ENCODE measurements around the gene CRB1. TPM values are rescaled to one million over a fixed set of nuclear protein-coding genes. Genes with fewer than 3 reads are reported as not detected.

CRB1 gene
- total and polyA plus RNA-seq, 5 donors: 0.05 to 0.60 (median 0.28) TPM

DNA sequence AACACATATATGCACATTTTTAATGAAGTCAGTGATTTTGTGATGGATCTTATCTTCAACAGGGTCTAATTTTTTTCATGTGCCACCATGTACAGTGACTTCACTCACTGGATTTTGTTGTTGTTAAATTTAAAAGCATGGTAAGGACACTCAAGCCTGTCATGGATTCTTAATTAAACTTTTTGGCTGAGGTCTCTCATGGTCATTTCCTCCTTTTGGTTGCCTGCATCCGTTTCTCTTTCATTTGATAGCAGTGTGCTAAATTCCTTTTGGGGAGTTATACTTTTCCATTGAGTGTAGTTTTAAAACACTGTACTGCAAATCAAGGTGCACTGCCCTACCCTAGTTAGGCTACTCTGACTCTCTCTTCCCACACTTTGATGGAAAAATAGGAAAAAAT is 13.2 kb upstream of the CRB1 start:
- no peaks in the 10 kb centered on the region for H3K27me3 ChIP-seq (ENCODE audit: control insufficient read depth, insufficient read depth)
- H3K27ac ChIP-seq (ENCODE audit: low read length): no peak overlapping the region
- no peaks in the 10 kb centered on the region for H3K4me1 ChIP-seq (ENCODE audit: control insufficient read depth, insufficient read depth, low read length)
- intact Hi-C loops (cut with DNase I): no loop called here
- 37% methylated on average over 1 of the region's 1 CpG for WGBS
- ATAC-seq (no peak), DNase-seq (no peak)
- H3K9me3 ChIP-seq (ENCODE audit: control insufficient read depth, low read length): no peaks in the 10 kb centered on the region
- no peak overlapping the region for H3K4me3 ChIP-seq (ENCODE audit: low read length)

DNA sequence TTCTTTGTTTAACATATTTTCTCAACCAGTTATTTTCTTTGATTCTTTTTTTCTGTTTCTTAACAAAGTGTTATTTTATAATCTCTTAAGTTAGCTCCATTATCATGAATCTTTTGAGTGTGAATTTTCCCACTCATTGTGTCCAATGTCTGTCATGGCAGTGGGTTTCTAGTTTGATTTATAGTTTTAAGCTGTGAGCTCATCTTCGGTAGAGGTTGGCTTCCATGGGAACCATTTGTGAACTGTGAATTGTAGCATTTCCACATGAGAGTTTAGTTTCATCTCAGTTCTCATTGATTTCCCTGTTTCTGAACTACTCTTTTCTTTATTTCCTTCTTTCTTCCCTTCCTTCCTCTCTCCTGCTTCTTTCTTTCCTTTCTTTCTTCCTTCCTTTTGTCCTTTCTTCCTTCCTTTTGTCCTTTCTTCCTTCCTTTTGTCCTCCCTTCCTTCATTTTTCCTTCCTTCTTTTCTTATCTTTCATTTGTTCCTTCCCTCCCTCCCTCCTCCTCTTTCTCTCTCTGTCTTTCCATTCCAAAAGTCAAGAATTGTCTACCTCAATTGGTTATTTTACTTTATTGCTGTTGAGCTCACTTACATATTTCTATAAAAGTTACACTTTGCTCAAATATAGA is 3.0 kb upstream of the CRB1 start:
- DNase-seq (no peak), ATAC-seq (no peak)
- intact Hi-C loops (cut with DNase I): no loop called here
- no peak overlapping the region for H3K4me3 ChIP-seq (ENCODE audit: low read length)
- no peaks in the 10 kb centered on the region for H3K4me1 ChIP-seq (ENCODE audit: control insufficient read depth, insufficient read depth, low read length)
- no peak overlapping the region for H3K27ac ChIP-seq (ENCODE audit: low read length)
- 98% methylated on average over 1 of the region's 1 CpG for WGBS
- no peaks in the 10 kb centered on the region for H3K9me3 ChIP-seq (ENCODE audit: control insufficient read depth, low read length)
- H3K27me3 ChIP-seq (ENCODE audit: control insufficient read depth, insufficient read depth): no peaks in the 10 kb centered on the region

DNA sequence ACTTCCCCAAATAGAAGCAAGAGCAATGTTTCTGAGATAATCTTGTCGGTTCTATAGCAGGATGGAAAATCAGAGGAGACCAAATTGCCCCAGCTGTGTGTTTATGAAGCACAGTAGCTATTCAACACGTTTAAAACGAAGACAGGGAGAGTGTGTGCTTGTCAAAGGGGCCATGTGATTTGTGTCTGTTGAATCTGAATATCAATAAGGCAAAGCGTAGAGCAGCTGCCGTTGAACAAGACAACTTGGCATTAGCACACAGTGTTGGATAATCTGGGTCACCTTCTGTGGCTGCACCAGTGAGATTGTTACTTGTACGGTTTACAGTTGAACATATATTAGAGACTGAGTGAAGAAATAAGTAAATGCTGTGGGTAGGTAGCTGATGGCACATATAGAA is 1.0 kb downstream of the CRB1 start:
- intact Hi-C loops (cut with DNase I): no loop called here
- Histone ChIP-seq H3K27ac (ENCODE audit: low read length) (no peak overlapping the region), H3K4me1 (ENCODE audit: control insufficient read depth, insufficient read depth, low read length) (no peaks in the 10 kb centered on the region), H3K4me3 (ENCODE audit: low read length) (no peak overlapping the region), H3K27me3 (ENCODE audit: control insufficient read depth, insufficient read depth) (no peaks in the 10 kb centered on the region), H3K9me3 (ENCODE audit: control insufficient read depth, low read length) (no peaks in the 10 kb centered on the region)
- DNase-seq (no peak), ATAC-seq (no peak)
- WGBS: 25% methylated on average over 6 of the region's 6 CpGs

DNA sequence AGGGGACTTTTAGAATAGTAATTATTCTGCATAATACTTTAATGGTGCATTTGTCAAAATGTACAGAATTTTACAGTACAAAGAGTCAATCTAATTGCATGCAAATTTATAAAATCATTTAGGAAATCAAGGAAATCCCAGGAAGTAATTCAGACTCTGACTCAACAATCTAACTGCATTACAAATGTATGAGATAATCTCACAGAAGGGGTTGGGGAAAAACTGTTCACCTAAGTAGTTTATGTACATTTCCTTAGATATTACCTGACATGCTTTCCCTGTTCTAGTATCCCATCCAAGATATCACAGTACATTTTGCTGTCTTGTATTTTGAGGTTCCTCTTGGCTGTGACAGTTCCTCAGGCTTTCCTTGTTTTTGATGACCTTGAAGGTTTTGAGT is 4.7 kb downstream of the CRB1 start:
- H3K27me3 ChIP-seq (ENCODE audit: control insufficient read depth, insufficient read depth): no peaks in the 10 kb centered on the region
- DNase-seq: no peak
- intact Hi-C loops (cut with DNase I): no loop called here
- no peak overlapping the region for H3K27ac ChIP-seq (ENCODE audit: low read length)
- no peaks in the 10 kb centered on the region for H3K4me1 ChIP-seq (ENCODE audit: control insufficient read depth, insufficient read depth, low read length)
- ATAC-seq: no peak
- H3K4me3 ChIP-seq (ENCODE audit: low read length): no peak overlapping the region
- H3K9me3 ChIP-seq (ENCODE audit: control insufficient read depth, low read length): no peaks in the 10 kb centered on the region

DNA sequence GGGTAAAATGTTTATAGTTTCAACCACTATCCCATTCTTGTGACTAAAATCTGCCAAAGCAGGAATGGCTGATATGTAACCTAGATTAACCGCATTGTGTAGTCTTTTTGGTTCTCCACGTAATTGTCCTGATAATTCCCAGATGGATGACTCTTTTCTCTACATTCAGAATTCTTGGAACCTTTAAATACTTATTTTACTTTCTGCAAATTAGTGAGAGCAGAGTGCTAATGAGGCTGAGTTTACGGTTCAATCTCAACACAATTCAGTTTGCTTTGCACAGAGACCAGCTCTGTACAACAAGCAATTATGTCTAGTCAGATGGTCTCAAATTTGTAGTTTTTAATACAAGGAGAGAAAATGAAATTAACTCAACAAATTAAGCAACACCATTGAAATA is 9.1 kb downstream of the CRB1 start:
- H3K4me1 ChIP-seq (ENCODE audit: control insufficient read depth, insufficient read depth, low read length): no peaks in the 10 kb centered on the region
- DNase-seq: no peak
- intact Hi-C loops (cut with DNase I): no loop called here
- H3K27me3 ChIP-seq (ENCODE audit: control insufficient read depth, insufficient read depth): no peaks in the 10 kb centered on the region
- no peak overlapping the region for H3K27ac ChIP-seq (ENCODE audit: low read length)
- H3K4me3 ChIP-seq (ENCODE audit: low read length): no peak overlapping the region
- ATAC-seq: no peak
- 78% methylated on average over 3 of the region's 3 CpGs for WGBS
- H3K9me3 ChIP-seq (ENCODE audit: control insufficient read depth, low read length): no peaks in the 10 kb centered on the region

DNA sequence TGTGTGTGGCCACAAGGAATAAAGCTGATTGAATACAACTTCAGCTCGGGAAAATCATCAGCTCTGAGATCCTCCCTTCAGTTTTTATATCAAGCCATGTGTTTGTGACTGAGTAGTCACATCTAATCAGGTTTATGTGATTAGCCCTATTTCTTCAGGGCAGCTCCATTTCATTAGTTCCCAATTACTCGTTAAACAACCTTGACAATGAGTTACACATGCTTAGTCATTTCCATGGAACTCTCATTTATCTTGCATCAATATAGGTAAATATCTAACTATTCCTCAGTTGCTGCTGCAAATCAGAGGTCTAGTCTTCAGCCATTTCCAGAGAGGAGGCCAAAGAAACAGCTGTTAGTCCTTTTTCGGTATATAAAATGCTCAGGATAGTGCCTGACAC is 16.3 kb downstream of the CRB1 start:
- no peak for ATAC-seq
- Histone ChIP-seq H3K4me1 (ENCODE audit: control insufficient read depth, insufficient read depth, low read length) (no peaks in the 10 kb centered on the region), H3K9me3 (ENCODE audit: control insufficient read depth, low read length) (no peaks in the 10 kb centered on the region), H3K27me3 (ENCODE audit: control insufficient read depth, insufficient read depth) (no peaks in the 10 kb centered on the region), H3K27ac (ENCODE audit: low read length) (no peak overlapping the region), H3K4me3 (ENCODE audit: low read length) (no peak overlapping the region)
- 74% methylated on average over 3 of the region's 3 CpGs for WGBS
- intact Hi-C loops (cut with DNase I): no loop called here
- no peak for DNase-seq

DNA sequence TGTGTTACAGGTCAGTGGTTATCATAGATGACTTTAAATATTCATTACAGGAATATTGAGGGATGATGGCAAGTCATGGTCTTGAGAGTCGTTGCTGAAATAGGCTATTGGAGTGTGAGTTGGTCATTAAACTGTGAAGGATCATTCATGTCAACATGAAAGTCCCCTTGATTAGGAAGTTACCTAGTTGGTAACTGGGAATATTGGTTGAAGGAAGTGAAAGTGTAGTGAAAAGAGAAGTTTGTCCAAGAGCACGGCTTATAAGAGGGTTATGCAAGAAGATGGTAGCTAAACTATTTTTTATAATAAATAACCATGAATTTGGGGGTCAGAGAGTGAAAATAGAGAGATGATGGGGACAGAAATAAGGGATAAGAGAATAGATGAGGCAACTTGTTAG is 16.9 kb downstream of the CRB1 start:
- DNase-seq (no peak), ATAC-seq (no peak)
- H3K4me1 ChIP-seq (ENCODE audit: control insufficient read depth, insufficient read depth, low read length): no peaks in the 10 kb centered on the region

DNA sequence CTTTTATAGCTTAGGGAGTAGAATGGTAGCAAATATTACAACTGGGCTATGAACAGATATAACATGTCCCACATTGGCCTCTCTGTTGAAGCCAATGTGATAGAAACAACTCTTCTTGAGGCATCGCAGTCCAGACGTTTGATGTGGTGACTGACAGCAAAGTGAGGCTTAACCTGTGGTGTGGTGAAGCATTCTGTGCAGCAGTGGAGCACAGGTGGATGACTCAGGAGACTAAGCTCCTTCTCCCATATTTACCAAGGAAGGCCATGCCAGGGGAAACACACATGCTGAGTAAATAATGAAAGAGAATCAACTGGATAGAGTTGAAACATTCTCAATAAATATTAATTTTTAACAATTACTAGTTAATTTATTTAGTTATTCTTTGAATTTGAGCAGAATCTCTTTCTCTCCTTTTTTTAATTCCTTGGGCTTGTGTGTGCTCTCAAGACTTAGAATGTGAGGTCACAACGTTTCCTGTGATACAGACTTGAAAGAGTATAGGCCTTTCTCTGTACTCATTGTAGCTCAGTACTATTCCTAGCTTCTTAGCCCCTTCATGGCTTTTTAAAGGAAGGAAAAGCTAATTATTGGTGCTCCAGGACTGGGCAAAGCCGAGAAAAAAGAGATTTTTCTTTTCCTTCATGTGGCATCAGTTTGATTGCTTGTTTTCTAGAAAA is 17.6 kb downstream of the CRB1 start:
- ATAC-seq: no peak
- WGBS: 76% methylated on average over 4 of the region's 4 CpGs
- Histone ChIP-seq H3K4me3 (ENCODE audit: low read length) (no peak overlapping the region), H3K27ac (ENCODE audit: low read length) (no peak overlapping the region), H3K9me3 (ENCODE audit: control insufficient read depth, low read length) (no peaks in the 10 kb centered on the region), H3K27me3 (ENCODE audit: control insufficient read depth, insufficient read depth) (no peaks in the 10 kb centered on the region), H3K4me1 (ENCODE audit: control insufficient read depth, insufficient read depth, low read length) (no peaks in the 10 kb centered on the region)
- intact Hi-C loops (cut with DNase I): no loop called here
- no peak for DNase-seq

More for the DNA sequence above, 16.9 kb downstream of the CRB1 start:
- no peaks in the 10 kb centered on the region for H3K9me3 ChIP-seq (ENCODE audit: control insufficient read depth, low read length)
- no peak overlapping the region for H3K27ac ChIP-seq (ENCODE audit: low read length)
- H3K4me3 ChIP-seq (ENCODE audit: low read length): no peak overlapping the region
- WGBS: 83% methylated on average over 2 of the region's 2 CpGs
- H3K27me3 ChIP-seq (ENCODE audit: control insufficient read depth, insufficient read depth): no peaks in the 10 kb centered on the region
- intact Hi-C loops (cut with DNase I): no loop called here

DNA sequence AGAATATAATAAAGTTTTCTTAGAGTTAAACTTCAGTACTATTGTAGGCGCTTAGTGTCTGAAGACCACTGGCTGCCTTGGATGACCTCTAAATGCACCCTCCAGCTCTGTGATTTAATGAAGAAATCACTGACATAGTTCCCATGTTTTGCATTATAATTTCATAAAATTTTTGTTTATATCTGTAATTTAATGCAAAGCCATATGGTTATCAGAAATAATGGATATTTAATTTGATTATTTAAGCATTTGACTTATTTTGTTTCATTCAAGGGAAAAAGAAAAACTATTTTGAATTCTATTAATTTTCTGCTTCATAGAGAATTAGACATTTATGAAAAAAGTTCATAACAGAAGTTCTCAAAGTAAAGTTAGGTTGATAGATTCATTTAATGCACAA is 18.6 kb downstream of the CRB1 start:
- H3K27me3 ChIP-seq (ENCODE audit: control insufficient read depth, insufficient read depth): no peaks in the 10 kb centered on the region
- DNase-seq (no peak), ATAC-seq (no peak)
- WGBS: 93% methylated on average over 1 of the region's 1 CpG
- no peak overlapping the region for H3K27ac ChIP-seq (ENCODE audit: low read length)
- no peak overlapping the region for H3K4me3 ChIP-seq (ENCODE audit: low read length)
- no peaks in the 10 kb centered on the region for H3K9me3 ChIP-seq (ENCODE audit: control insufficient read depth, low read length)
- intact Hi-C loops (cut with DNase I): no loop called here
- H3K4me1 ChIP-seq (ENCODE audit: control insufficient read depth, insufficient read depth, low read length): no peaks in the 10 kb centered on the region

DNA sequence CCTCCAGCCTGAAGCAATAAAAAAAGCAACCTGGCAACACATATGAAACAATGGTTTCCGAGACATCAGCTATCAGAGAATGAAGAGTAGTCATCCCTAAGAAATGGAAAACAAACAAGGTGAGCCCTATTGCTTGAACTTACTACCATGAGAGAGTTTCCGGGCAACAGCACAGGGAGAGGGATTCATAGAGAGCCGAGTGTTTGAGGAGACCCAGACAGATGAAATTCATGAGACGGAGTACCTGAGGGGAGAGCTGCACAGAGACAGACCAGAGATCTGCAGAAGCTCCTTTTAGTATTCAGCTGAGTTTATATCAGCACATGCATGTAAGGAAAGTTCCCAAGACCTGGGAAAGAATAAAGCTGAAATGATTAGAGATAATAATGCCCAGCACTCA is 19.8 kb downstream of the CRB1 start:
- ATAC-seq (no peak), DNase-seq (no peak)
- intact Hi-C loops (cut with DNase I): no loop called here
- Histone ChIP-seq H3K9me3 (ENCODE audit: control insufficient read depth, low read length) (no peaks in the 10 kb centered on the region), H3K4me1 (ENCODE audit: control insufficient read depth, insufficient read depth, low read length) (no peaks in the 10 kb centered on the region), H3K4me3 (ENCODE audit: low read length) (no peak overlapping the region), H3K27ac (ENCODE audit: low read length) (no peak overlapping the region), H3K27me3 (ENCODE audit: control insufficient read depth, insufficient read depth) (no peaks in the 10 kb centered on the region)
- 82% methylated on average over 4 of the region's 4 CpGs for WGBS

DNA sequence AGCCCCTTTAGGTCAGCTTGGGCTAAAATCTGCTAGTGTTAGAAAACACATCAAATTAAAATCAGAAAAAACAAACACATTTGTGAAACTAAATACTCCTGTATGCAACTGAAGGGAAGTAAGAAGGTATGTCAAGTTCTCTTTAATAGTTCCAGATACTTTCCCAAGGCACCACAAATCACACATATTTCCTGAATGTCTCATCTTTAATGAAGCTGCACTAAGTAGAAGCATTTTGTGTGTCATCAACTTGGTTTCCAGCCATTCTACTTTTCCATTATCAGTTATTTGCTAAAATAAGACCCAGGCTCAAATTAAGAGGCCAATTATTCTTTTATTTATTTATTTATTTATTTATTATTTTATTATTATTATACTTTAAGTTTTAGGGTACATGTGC is 34.7 kb downstream of the CRB1 start:
- intact Hi-C loops (cut with DNase I): no loop called here
- no peak overlapping the region for H3K27ac ChIP-seq (ENCODE audit: low read length)
- DNase-seq: no peak

DNA sequence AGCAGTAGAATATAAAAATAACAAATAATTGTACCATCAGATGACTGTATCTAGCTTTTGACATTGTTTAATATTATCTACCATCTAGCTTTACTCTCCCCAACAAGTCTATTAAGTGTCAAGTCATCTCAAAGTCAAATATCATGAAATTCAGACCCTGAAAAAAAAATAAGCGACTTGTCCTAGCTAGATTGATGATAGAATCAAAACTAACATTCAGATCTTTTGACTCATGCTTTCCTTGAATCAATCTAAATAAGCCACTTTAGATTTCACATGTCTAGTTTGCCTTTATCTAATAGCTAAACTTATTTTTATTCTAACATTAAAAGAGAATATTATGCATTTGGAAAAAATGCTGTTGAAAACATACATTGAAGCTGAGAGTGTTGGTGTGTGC is 35.4 kb downstream of the CRB1 start:
- DNase-seq: no peak
- Histone ChIP-seq H3K9me3 (ENCODE audit: control insufficient read depth, low read length) (no peaks in the 10 kb centered on the region), H3K4me1 (ENCODE audit: control insufficient read depth, insufficient read depth, low read length) (peaks cover 2% of the 10 kb centered on the region), H3K27me3 (ENCODE audit: control insufficient read depth, insufficient read depth) (no peaks in the 10 kb centered on the region), H3K27ac (ENCODE audit: low read length) (no peak overlapping the region), H3K4me3 (ENCODE audit: low read length) (no peak overlapping the region)
- WGBS: 86% methylated on average over 1 of the region's 1 CpG
- intact Hi-C loops (cut with DNase I): no loop called here
- ATAC-seq: no peak

More for the DNA sequence above, 34.7 kb downstream of the CRB1 start:
- peaks cover 2% of the 10 kb centered on the region for H3K4me1 ChIP-seq (ENCODE audit: control insufficient read depth, insufficient read depth, low read length)
- H3K27me3 ChIP-seq (ENCODE audit: control insufficient read depth, insufficient read depth): no peaks in the 10 kb centered on the region
- H3K4me3 ChIP-seq (ENCODE audit: low read length): no peak overlapping the region
- H3K9me3 ChIP-seq (ENCODE audit: control insufficient read depth, low read length): no peaks in the 10 kb centered on the region
- ATAC-seq: no peak
